ENCODE data around the gene MILR1. TPM values are rescaled to one million over a fixed set of nuclear protein-coding genes. Genes with fewer than 3 reads are reported as not detected.
"Not testable (repeated sequence)": the region's sequence is repeated elsewhere in the genome, so short reads cannot be mapped to it uniquely, and the experiment has no call there.

MILR1 gene
- total RNA-seq, 1 donor from 2014 or later, result 19.6 TPM

- Histone ChIP-seq H3K4me3 (peak overlapping the region; percentile 44), H3K27ac (peak overlapping the region; percentile 62), H3K36me3 (no peaks in the 10 kb centered on the region), H3K9me3 (no peaks in the 10 kb centered on the region), H3K27me3 (ENCODE audit: low read depth) (no peaks in the 10 kb centered on the region), H3K4me1 (peaks cover 29% of the 10 kb centered on the region)
- DNase-seq (no peak), ATAC-seq (peak; percentile 19 to 38)
- no peak for TF ChIP-seq CTCF (IDR thresholded peaks at IDR 0.05)
- intact Hi-C loops (cut with DNase I), result loop anchor here (10.0 kb wide), 1 partner anchor 88 kb away; no protein-coding TSS in a partner anchor
Observed at GRCh38 chr17:64412944-64413381, 36.0 kb upstream of the MILR1 start.

- no peaks in the 10 kb centered on the region for H3K9me3 ChIP-seq
- no peak for TF ChIP-seq CTCF (IDR thresholded peaks at IDR 0.05)
- peak; percentile 64 to 67 for ATAC-seq
- H3K27me3 ChIP-seq (ENCODE audit: low read depth), result no peaks in the 10 kb centered on the region
- peak overlapping the region; percentile 62 for H3K27ac ChIP-seq
- peaks cover 32% of the 10 kb centered on the region for H3K4me1 ChIP-seq
- peak overlapping the region; percentile 44 for H3K4me3 ChIP-seq
- no peak for DNase-seq
- no peaks in the 10 kb centered on the region for H3K36me3 ChIP-seq
- intact Hi-C loops (cut with DNase I), result loop anchor here (10.0 kb wide), 1 partner anchor 89 kb away; no protein-coding TSS in a partner anchor
Observed at GRCh38 chr17:64413513-64413912, 35.4 kb upstream of the MILR1 start.

GRCh38 chr17:64418506-64419339, 30.2 kb upstream of the MILR1 start:
- intact Hi-C loops (cut with DNase I), result loop anchor here (10.0 kb wide), 1 partner anchor 94 kb away; no protein-coding TSS in a partner anchor
- DNase-seq, result no peak
- H3K9me3 ChIP-seq, result no peaks in the 10 kb centered on the region
- peak; percentile 82 for TF ChIP-seq CTCF (IDR thresholded peaks at IDR 0.05)
- no peak overlapping the region for H3K27ac ChIP-seq
- H3K27me3 ChIP-seq (ENCODE audit: low read depth), result no peaks in the 10 kb centered on the region
- H3K36me3 ChIP-seq, result no peaks in the 10 kb centered on the region
- ATAC-seq, result peak; percentile 65 to 78
- no peak overlapping the region for H3K4me3 ChIP-seq
- peaks cover 18% of the 10 kb centered on the region for H3K4me1 ChIP-seq

- Histone ChIP-seq H3K27ac (no peak overlapping the region), H3K4me1 (peaks cover 14% of the 10 kb centered on the region), H3K27me3 (ENCODE audit: low read depth) (no peaks in the 10 kb centered on the region), H3K36me3 (no peaks in the 10 kb centered on the region), H3K4me3 (no peak overlapping the region), H3K9me3 (no peaks in the 10 kb centered on the region)
- intact Hi-C loops (cut with DNase I), result loop anchor here (10.0 kb wide), 1 partner anchor 65 kb away; no protein-coding TSS in a partner anchor
- DNase-seq (no peak), ATAC-seq (peak; percentile 86 to 88)
- peak; percentile 83 for TF ChIP-seq CTCF (IDR thresholded peaks at IDR 0.05)
Observed at GRCh38 chr17:64420143-64420670, 28.7 kb upstream of the MILR1 start.

- not testable (repeated sequence) for H3K27ac ChIP-seq; H3K36me3 ChIP-seq; H3K9me3 ChIP-seq; H3K4me3 ChIP-seq; ATAC-seq; H3K27me3 ChIP-seq (ENCODE audit: low read depth); DNase-seq
- intact Hi-C loops (cut with DNase I), result loop anchor here (10.0 kb wide), 1 partner anchor 63 kb away; no protein-coding TSS in a partner anchor
- peaks cover 14% of the 10 kb centered on the region for H3K4me1 ChIP-seq
Observed at GRCh38 chr17:64422121-64422520, 26.8 kb upstream of the MILR1 start.
